ENCODE measurements around the gene MPEG1. TPM values are rescaled to one million over a fixed set of nuclear protein-coding genes. Genes with fewer than 3 reads are reported as not detected.

The MPEG1 gene
- total RNA-seq, 1 experiment from 2014 or later: not detected

DNA sequence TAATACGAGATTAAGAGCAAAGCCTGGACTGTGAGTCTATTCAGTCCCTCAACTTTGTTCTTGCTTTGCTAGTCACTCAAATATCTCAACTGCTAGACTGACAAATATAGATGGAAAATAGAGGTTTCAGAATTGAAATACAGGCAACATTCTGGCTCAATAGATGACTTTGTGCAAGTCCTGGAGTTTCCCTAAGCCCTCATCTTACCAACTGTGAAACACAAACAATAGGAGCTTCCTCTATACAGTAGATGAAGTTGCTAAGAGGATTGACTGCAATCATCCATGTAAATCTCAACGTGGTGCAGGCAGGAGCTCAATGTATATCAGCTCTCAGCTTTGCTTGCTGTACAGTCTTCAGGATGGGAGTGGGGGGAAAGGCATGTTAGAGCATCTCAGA, 6.2 kb upstream of the MPEG1 start:
- no TSS peak for BruUV-seq (replicated peaks)
- no peak overlapping the region for H3K4me3 ChIP-seq (ENCODE audit: low read length)
- H2AFZ ChIP-seq (ENCODE audit: low read length): no peak overlapping the region
- no peak overlapping the region for H3K9ac ChIP-seq (ENCODE audit: low read length)
- no peak overlapping the region for H3K4me2 ChIP-seq (ENCODE audit: low read length)
- no peaks in the 10 kb centered on the region for H4K20me1 ChIP-seq (ENCODE audit: low read length)
- ATAC-seq: no peak
- no peaks in the 10 kb centered on the region for H3K9me2 ChIP-seq (replicated peaks; ENCODE audit: low read length)
- ChIA-PET POLR2A (ENCODE audit: unreplicated experiment) (no interaction called here), CTCF (no interaction called here)
- H3K79me2 ChIP-seq (ENCODE audit: low read length): no peaks in the 10 kb centered on the region
- no peak overlapping the region for H3K27ac ChIP-seq (ENCODE audit: low read length)
- H3K27me3 ChIP-seq (ENCODE audit: low read length): no peaks in the 10 kb centered on the region
- peaks cover 34% of the 10 kb centered on the region for H3K4me1 ChIP-seq (ENCODE audit: insufficient read depth, low read length)
- H3K36me3 ChIP-seq (ENCODE audit: low read depth, low read length): no peaks in the 10 kb centered on the region
- H3F3A ChIP-seq (ENCODE audit: low read length, unreplicated experiment): no peaks in the 10 kb centered on the region
- intact Hi-C loops (cut with micrococcal nuclease): no loop called here
- TF ChIP-seq, protein P1, sequence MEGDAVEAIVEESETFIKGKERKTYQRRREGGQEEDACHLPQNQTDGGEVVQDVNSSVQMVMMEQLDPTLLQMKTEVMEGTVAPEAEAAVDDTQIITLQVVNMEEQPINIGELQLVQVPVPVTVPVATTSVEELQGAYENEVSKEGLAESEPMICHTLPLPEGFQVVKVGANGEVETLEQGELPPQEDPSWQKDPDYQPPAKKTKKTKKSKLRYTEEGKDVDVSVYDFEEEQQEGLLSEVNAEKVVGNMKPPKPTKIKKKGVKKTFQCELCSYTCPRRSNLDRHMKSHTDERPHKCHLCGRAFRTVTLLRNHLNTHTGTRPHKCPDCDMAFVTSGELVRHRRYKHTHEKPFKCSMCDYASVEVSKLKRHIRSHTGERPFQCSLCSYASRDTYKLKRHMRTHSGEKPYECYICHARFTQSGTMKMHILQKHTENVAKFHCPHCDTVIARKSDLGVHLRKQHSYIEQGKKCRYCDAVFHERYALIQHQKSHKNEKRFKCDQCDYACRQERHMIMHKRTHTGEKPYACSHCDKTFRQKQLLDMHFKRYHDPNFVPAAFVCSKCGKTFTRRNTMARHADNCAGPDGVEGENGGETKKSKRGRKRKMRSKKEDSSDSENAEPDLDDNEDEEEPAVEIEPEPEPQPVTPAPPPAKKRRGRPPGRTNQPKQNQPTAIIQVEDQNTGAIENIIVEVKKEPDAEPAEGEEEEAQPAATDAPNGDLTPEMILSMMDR (conservative IDR thresholded peaks at IDR 0.05; ENCODE audit: low read depth, low read length): no peak
- TF ChIP-seq EZH2phosphoT487 (IDR thresholded peaks at IDR 0.05; ENCODE audit: borderline replicate concordance, low read length) (no peak), EZH2 (IDR thresholded peaks at IDR 0.05; ENCODE audit: low read length, unreplicated experiment) (no peak)
- no peaks in the 10 kb centered on the region for H3K9me3 ChIP-seq (ENCODE audit: low read length)
- no peak for DNase-seq

DNA sequence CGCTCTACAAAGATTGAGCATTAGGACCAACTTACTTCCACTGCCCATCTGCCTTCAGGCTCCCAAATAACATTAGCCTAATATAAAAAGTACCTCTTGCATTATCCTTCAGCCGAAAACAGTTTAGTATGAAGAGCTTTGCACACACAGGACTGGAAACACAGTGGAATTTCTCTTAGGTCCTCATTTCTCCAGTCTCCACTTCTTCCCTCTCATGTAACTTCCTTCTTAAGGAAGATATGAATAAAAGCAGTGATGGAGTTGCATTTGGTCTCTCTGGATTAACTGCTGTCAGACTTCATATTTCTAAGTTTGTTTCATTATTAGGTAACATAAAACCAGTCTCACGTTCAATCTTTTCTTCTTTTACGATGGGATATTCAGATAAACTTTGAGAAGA, 5.6 kb upstream of the MPEG1 start:
- Histone ChIP-seq H4K20me1 (ENCODE audit: low read length) (no peaks in the 10 kb centered on the region), H2AFZ (ENCODE audit: low read length) (no peak overlapping the region), H3K4me3 (ENCODE audit: low read length) (no peak overlapping the region), H3K9me2 (replicated peaks; ENCODE audit: low read length) (no peaks in the 10 kb centered on the region), H3K4me1 (ENCODE audit: insufficient read depth, low read length) (peaks cover 34% of the 10 kb centered on the region), H3K27me3 (ENCODE audit: low read length) (peaks cover 3% of the 10 kb centered on the region; the same call in 1 of the 2 replicates), H3K9me3 (ENCODE audit: low read length) (no peaks in the 10 kb centered on the region), H3K9ac (ENCODE audit: low read length) (no peak overlapping the region), H3F3A (ENCODE audit: low read length, unreplicated experiment) (no peaks in the 10 kb centered on the region), H3K36me3 (ENCODE audit: low read depth, low read length) (no peaks in the 10 kb centered on the region), H3K4me2 (ENCODE audit: low read length) (no peak overlapping the region), H3K79me2 (ENCODE audit: low read length) (no peaks in the 10 kb centered on the region), H3K27ac (ENCODE audit: low read length) (no peak overlapping the region)
- CTCF ChIA-PET: no interaction called here
- ATAC-seq: no peak
- TF ChIP-seq, protein P1 (conservative IDR thresholded peaks at IDR 0.05; ENCODE audit: low read depth, low read length): no peak
- TF ChIP-seq EZH2 (IDR thresholded peaks at IDR 0.05; ENCODE audit: low read length, unreplicated experiment) (no peak), EZH2phosphoT487 (IDR thresholded peaks at IDR 0.05; ENCODE audit: borderline replicate concordance, low read length) (no peak)
- POLR2A ChIA-PET (ENCODE audit: unreplicated experiment): no interaction called here
- DNase-seq: no peak
- BruUV-seq (replicated peaks): no TSS peak
- intact Hi-C loops (cut with micrococcal nuclease): no loop called here

DNA sequence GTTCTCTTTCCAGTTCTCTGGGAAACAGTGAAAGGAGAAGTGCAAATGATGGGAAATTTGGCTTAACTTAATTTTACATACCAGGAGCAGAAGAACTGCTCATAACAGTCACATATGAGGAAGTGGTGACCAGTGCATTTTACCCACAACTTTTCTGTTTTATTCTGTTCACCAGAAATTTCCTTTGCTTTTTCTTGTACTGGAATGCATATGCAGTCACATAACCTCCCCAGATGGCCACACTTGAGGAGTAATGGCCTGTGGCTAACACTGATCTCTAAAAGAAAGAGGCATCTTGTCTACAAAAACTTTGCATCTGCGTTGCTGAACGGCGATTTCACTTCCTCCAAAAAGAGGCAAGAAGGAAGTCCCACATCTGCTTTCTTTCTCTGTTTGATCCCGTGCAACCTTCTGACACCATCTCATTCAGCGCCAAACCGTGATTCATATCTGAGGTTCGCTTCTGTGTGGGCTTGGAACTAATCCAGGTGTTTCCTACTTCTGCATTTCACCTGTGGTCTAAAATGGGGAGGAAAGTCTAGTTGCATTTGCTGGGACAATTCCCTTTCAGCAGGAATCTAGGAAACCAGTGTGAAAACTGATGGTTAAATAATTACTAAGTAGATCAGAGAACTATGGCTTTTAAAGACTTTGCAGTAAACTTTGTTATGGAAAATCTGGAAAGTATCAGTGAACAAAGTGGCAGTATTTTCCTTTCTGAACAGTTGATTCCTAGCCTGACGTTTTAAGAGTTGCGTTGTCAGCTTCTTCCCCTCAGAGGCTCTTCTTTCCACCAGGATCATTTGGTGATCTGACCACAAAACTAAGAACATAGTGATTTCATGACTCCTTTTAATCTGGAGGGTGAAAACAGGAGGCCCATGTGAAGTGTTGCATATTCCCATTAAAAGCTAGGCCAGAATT, 4.2 kb upstream of the MPEG1 start:
- H3K9ac ChIP-seq (ENCODE audit: low read length): no peak overlapping the region
- no peak for TF ChIP-seq EZH2phosphoT487 (IDR thresholded peaks at IDR 0.05; ENCODE audit: borderline replicate concordance, low read length)
- no peak for TF ChIP-seq EZH2 (IDR thresholded peaks at IDR 0.05; ENCODE audit: low read length, unreplicated experiment)
- TF ChIP-seq, protein P1 (conservative IDR thresholded peaks at IDR 0.05; ENCODE audit: low read depth, low read length): no peak
- intact Hi-C loops (cut with micrococcal nuclease): no loop called here
- H3K27ac ChIP-seq (ENCODE audit: low read length): no peak overlapping the region
- ChIA-PET CTCF (no interaction called here), POLR2A (ENCODE audit: unreplicated experiment) (no interaction called here)
- peaks cover 28% of the 10 kb centered on the region for H3K4me1 ChIP-seq (ENCODE audit: insufficient read depth, low read length)
- 0 out of 2 replicates have a peak overlapping the region, but pooled peaks have one; percentile 11 for H2AFZ ChIP-seq (ENCODE audit: low read length)
- peak overlapping the region; percentile 60 for H3K4me2 ChIP-seq (ENCODE audit: low read length)
- peak overlapping the region; percentile 14; the same call in 1 of the 2 replicates for H3K4me3 ChIP-seq (ENCODE audit: low read length)
- no peaks in the 10 kb centered on the region for H3F3A ChIP-seq (ENCODE audit: low read length, unreplicated experiment)
- H3K27me3 ChIP-seq (ENCODE audit: low read length): peaks cover 13% of the 10 kb centered on the region; the same call in 1 of the 2 replicates
- H3K36me3 ChIP-seq (ENCODE audit: low read depth, low read length): no peaks in the 10 kb centered on the region
- no peak; the same call in 1 of the 2 replicates for ATAC-seq
- no peaks in the 10 kb centered on the region for H4K20me1 ChIP-seq (ENCODE audit: low read length)
- DNase-seq: peak; percentile 85
- no peaks in the 10 kb centered on the region for H3K9me2 ChIP-seq (replicated peaks; ENCODE audit: low read length)
- BruUV-seq (replicated peaks): no TSS peak
- no peaks in the 10 kb centered on the region for H3K9me3 ChIP-seq (ENCODE audit: low read length)
- no peaks in the 10 kb centered on the region for H3K79me2 ChIP-seq (ENCODE audit: low read length)

Data from PC-3 (cell line).